Inflammatory macrophage treated with lipopolysaccharide for 4 hours (primary cell): Measurements from ENCODE around the gene EID3.
"Not testable (repeated sequence)": the region's sequence is repeated elsewhere in the genome, so short reads cannot be mapped to it uniquely, and the experiment has no call there.

Source experiments
- DNase-seq: peaks from one replicate; pipeline ENCODE4 v3.0.0-alpha.2; 2020

The EID3 gene

GRCh38 chr12:104313568-104314241 lies 10.2 kb downstream of the EID3 start:
- no peak for DNase-seq

- peak; percentile 75 for DNase-seq
These were observed 10.7 kb downstream of the EID3 start for GRCh38 chr12:104314242-104314614.

DNA sequence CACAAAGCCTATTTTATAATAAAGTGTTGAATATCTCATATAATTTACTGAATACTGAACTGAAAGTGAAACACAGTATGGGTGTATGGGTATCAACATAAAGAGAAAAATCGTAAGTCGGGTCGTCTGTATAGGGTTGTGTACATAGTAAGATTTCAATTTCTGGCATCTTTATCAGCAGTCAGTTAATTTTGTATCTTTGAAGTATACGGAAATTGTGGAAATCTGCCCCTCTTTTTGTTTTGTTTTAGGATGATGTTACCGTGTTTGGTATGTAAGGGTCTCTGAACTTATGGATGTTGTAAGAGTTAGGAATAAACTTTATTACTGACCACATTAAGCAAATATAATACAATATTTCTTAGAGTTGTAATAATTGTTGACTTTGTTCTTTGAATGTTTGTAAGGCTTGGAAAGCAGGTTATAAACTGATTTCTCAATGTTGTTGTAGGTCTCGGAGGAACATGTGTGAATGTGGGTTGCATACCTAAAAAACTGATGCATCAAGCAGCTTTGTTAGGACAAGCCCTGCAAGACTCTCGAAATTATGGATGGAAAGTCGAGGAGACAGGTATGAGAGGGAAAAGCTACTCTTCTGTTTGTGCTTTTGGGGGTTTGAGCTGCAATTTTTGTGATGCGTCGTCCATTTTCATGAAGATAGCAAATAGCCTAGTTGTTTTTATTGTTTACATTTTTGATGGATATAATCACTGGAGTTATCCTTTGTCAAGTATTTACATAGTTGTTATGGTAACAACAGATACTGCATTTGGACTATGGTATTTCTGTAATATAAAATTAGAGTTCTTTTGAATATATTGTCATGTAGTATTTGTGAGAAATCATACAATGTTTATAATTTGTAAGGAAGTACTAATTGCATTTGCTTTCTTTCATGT lies 12.0 kb downstream of the EID3 start:
- DNase-seq = no peak

DNA sequence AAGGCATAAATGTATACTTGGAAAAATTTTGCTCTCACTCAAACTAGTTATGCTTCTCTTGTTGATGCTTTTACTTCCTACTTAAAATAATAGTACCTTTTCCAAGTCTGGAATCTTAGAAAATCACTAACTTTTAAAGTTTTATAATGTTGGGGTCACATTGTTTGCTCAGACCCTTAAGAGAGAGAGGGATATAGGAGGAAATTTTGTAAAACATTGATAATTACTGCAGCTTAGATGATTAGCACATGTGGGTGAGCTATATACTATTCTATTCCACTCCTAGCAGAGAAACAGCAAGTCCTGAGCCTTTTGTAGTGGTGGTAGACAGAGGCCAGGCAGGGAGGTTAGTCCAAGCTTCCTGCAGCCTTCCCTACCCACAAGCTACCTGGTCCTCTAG lies 13.4 kb downstream of the EID3 start:
- DNase-seq = no peak

DNA sequence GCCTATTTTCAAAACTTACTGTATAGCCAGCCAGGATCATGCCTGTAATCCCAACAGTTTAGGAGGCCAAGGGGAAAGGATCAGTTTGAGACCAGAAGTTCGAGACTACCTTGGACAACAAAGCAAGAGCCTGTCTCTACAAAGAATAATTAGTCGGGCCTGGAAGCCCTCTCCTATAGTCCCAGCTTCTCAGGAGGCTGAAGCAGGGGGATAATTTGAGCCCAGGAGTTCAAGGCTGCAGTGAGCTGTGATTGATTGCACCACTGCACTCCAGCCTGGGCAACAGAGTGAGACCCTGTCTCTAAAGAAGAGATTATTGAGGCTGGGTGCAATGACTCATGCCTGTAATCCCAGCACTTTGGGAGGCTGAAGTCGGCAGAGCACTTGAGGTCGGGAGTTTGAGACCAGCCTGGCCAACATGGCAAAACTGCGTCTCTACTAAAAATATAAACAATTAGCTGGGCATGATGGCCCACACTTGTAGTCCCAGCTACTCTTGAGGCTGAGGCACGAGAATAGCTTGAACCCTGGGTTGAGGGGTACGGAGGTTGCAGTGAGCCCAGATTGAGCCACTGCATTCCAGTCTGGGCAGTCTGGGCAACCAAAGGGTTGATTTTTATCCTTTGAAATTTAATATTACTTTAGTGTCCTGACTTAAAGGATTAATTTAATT lies 14.1 kb downstream of the EID3 start:
- no peak for DNase-seq

- no peak for DNase-seq
These were observed 15.5 kb downstream of the EID3 start for GRCh38 chr12:104319028-104319427.

DNA sequence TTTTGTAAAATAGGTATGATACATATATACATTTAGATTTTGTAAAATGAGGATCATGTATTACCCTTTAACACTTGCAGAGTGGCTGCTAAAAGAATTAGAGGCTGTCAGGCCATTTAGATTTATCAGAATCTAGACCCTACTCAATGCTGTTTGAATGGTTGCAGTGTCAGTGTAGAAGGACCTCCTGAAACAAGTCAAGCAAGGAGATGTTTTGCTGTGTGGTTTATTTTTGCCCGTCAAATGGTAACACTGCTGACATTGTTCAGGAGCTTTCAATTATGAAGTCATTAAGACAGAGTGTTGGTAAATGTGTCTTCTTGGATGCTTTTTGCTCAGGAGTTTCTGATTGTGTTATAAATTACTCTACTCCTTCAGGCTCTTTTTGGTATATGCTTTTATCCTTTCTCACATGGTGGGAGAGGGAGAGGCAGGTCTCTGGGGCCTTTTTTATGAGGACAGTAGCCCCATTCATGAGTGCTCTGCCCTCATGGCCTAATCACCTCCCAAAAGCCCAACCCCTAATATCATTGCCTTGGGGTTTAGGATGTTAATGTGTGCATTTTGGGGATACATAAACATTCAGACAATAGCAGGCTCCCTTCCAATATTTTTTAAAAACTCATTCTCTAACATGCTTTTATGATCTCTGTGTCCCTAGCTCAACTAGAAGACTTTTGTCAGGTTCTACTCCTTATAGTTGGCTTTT lies 16.5 kb downstream of the EID3 start:
- DNase-seq = no peak

- DNase-seq = no peak
These were observed 17.1 kb downstream of the EID3 start for GRCh38 chr12:104320627-104321024.

DNA sequence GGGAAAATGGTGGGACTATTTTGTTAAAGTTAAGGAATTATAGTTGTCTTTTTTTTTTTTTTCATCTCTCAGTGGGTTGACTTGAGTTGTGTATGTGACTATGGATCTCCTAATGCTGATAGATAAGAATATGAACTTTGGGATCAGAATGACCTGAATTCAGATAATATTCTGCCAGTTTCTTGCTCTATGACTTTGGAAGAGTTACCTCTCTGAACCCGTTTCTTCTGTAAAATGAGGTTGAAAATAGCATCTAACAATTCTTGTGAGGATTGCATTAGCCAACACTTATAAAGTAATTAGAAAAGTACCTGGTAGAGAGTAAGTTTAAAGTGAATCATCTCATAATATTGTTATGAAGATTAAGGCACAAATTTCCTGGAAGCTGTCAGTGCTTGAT lies 18.4 kb downstream of the EID3 start:
- DNase-seq = no peak

DNA sequence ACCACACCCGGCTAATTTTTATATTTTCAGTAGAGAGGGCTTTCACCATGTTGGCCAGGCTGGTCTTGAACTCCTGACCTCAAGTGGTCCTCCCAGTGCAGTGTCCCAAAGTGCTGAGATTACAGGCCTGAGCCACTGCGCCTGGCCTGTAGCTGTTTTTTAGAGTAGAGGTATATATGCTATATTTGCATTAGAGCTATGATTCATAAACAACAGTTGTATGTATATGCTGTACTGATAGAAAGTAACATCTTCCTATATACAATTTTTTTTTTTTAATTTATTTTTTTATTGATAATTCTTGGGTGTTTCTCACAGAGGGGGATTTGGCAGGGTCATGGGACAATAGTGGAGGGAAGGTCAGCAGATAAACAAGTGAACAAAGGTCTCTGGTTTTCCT lies 19.0 kb downstream of the EID3 start:
- not testable (repeated sequence) for DNase-seq

- DNase-seq = no peak
These were observed 20.4 kb downstream of the EID3 start for GRCh38 chr12:104323899-104324298.

DNA sequence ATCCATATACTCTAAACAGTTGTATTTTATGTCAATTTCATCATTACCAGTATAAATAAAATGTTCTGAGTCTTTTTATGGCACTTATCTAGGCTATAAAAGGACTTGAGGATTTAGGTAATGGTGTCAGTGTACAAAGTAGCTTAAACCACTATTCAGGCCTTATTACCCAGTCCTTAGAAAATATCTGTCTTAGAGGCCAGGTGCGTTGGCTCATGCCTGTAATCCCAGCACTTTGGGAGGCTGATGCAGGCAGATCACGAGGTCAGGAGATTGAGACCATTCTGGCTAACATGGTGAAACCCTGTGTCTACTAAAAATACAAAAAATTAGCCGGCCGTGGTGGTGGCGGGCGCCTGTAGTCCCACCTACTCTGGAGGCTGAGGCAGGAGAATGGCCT lies 24.7 kb downstream of the EID3 start:
- DNase-seq = not testable (repeated sequence)

GRCh38 chr12:104328790-104329189 lies 25.3 kb downstream of the EID3 start:
- no peak for DNase-seq

DNA sequence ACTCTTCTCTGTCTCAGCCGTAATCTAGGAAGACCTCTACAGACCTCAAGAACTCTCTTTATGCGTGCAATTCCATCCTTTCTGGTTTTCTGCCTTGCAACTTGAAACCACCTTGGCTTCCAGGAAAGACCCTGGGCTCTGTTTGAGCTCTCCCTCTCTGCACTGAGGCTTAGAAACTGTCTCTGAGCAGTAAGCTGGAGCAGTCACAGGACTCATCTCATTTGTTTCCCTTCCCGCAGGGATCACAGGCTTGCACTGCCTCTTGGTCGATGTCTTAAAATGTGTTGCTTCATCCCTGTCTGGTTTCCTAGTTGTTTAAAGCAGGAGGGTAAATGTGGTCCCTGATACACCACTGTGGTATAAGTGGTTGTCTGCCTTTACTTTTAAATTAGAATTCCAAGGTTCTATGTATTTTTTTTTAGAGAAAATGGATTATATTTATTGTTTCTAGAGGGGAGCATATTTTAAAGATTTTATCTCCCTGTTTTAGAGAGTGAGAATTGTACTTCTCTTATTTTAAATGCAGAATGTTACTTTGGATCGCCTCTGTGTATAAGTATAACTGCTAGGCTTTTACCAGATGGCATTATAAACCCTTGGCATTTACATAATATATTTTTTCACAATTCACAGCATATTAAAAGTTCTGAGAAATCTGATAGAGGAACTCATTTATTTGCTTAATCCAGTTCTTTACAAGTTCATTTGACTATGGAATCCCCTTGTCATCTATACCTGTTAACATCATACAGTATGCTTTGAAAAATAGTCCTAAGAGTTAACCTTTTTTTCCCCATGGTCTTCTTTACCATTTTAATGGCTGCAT lies 26.4 kb downstream of the EID3 start:
- DNase-seq = no peak

DNA sequence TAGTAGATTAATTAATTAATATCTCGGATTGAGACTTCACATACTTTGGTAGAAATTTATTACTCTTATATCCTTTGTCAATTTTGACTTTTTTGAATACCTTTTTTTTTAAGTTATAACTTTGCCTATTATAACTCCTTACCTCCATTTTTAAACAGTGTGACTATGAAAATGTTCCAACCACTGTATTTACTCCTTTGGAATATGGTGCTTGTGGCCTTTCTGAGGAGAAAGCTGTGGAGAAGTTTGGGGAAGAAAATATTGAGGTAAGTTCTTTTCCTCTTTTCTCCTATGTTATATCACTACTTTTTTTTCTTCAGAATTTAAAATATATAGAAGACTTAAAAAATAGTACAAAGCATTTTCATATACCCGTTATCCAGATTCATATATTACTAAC lies 27.8 kb downstream of the EID3 start:
- DNase-seq = no peak

- DNase-seq = not testable (repeated sequence)
These were observed 28.7 kb downstream of the EID3 start for GRCh38 chr12:104332273-104332672.

DNA sequence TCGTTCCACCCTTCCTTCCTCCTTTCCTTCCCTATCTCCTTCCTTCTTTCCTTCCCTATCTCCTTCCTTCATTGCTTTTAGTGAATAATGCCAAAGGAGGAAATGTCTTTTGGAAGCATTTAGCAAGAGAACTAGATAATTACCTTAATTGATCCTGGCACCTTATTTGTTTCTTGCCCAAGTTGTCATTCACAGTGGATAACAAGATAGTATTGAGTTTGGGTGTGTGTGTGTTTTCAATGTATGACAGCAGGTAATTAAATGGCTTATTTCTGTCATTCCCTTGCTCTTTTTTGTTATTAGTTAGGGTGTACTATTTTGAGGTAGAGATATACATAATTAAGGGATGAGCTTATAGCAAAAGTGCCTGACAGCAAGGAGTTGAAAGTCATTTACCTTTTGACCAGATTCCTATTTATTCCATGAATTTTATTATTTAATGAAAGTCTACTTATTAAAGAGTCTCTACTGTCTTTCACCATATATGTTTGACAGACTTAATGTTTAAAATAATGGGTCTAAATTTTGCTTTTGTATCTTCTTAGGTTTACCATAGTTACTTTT lies 30.2 kb downstream of the EID3 start:
- DNase-seq = no peak

DNA sequence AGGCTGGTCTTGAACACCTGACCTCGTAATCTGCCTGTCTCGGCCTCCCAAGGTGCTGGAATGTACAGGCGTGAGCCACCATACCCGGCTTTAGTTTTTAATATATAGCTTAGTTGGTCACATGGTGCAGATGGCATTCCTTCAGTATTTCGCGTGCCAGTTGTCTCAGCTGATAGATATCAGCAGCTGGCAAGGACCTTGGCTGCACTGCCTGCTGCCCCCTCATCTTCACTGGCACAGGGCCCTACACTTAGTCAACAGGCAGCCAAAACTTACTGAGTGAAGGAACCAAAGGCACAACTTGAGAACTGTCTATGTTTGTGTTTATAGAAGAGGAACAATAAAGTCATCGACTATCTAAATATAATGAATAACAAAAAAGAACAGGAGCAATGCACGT lies 31.0 kb downstream of the EID3 start:
- no peak for DNase-seq

DNA sequence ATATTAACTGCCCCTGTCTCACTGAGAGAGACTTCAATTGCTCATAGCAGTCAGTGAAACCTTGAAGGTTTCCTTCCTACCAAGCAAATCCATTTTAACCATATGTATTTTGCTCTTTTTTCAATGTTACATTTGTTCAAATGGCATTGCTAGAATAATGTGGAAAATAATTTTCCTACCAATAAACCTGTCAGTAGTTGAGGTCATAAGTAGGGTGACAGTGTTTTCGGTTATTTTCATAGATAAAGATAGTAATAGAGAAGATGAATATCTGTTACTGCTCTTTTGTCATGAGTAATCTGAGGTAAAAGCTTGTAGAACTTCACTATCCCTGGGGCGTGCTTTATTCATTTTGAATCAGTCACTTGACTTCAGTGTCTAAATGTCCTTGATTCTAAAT lies 32.6 kb downstream of the EID3 start:
- DNase-seq = no peak

GRCh38 chr12:104337030-104337558 lies 33.6 kb downstream of the EID3 start:
- no peak for DNase-seq

- DNase-seq = no peak
These were observed 36.1 kb downstream of the EID3 start for GRCh38 chr12:104339663-104340062.

GRCh38 chr12:104340177-104340576 lies 36.6 kb downstream of the EID3 start:
- DNase-seq = no peak
